Loucy (cell line): ENCODE results near the gene TMEM135.

ENCODE experiments used
- EZH2phosphoT487 ChIP-seq: fragments of 200-600 bp; IDR thresholded peaks from 2 replicates; pipeline ENCODE4 v1.6.1; 2018; ENCODE audit warnings: antibody characterized with exemption, mild to moderate bottlenecking, moderate library complexity, borderline replicate concordance
- TF ChIP-seq, protein P1 (sequence below): fragments of 200-600 bp; sonication (generic); conservative IDR thresholded peaks from 2 replicates; pipeline ENCODE4 v1.5.1; 2014; ENCODE audit warnings: mild to moderate bottlenecking, antibody characterized with exemption, low read length

DNA sequence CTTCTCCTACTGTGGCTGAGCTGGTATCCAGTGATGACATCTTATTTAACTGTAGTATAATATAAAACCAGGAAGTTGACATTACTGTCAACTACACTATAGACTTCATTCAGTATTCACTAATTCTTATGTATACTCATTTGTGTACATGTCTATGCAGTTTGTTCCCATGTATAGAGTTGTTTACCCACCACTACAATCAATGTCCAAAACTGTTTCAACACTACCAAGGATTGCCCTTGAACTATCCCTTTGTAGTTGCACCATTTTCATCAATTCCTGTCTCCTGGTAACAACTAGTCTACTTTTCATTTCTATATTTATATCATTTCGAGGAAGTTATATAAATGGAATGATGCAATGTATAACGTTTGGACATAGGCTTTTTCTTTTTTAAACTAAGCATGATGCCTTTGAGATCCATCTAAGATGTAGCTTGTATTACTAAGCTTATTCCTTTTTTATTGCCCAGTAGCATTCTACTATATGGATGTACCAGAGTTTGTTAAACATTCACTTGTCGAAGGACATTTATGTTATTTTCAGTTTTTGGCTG, 39.2 kb downstream of the TMEM135 start:
- TF ChIP-seq, protein P1, sequence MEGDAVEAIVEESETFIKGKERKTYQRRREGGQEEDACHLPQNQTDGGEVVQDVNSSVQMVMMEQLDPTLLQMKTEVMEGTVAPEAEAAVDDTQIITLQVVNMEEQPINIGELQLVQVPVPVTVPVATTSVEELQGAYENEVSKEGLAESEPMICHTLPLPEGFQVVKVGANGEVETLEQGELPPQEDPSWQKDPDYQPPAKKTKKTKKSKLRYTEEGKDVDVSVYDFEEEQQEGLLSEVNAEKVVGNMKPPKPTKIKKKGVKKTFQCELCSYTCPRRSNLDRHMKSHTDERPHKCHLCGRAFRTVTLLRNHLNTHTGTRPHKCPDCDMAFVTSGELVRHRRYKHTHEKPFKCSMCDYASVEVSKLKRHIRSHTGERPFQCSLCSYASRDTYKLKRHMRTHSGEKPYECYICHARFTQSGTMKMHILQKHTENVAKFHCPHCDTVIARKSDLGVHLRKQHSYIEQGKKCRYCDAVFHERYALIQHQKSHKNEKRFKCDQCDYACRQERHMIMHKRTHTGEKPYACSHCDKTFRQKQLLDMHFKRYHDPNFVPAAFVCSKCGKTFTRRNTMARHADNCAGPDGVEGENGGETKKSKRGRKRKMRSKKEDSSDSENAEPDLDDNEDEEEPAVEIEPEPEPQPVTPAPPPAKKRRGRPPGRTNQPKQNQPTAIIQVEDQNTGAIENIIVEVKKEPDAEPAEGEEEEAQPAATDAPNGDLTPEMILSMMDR = no peak
- TF ChIP-seq EZH2phosphoT487 = no peak
